ENCODE data around the gene LCE2B. TPM values are rescaled to one million over a fixed set of nuclear protein-coding genes. Genes with fewer than 3 reads are reported as not detected.

LCE2B gene
- total RNA-seq, 3 donors from 2014 or later (not counting 1 experiment from before 2014, with no cell fraction given) = not detected

GRCh38 chr1:152646656-152647055 lies 39.3 kb upstream of the LCE2B start:
- Mint-ChIP-seq H3K4me1 (no peaks in the 10 kb centered on the region), H3K27ac (no peak overlapping the region), H3K36me3 (no peaks in the 10 kb centered on the region), H3K4me3 (no peak overlapping the region), H3K9me3 (no peaks in the 10 kb centered on the region), H3K27me3 (ENCODE audit: low read depth in 2 of 2) (peaks cover 5 to 64% of the 10 kb centered on the region in 2 donors)
- intact Hi-C loops (cut with micrococcal nuclease) = no loop called here
- no peak for TF ChIP-seq CTCF (IDR thresholded peaks at IDR 0.05)
- H3K36me3 ChIP-seq (ENCODE audit: control insufficient read depth, insufficient read depth, low read length) = no peaks in the 10 kb centered on the region
- DNase-seq = no peak
- H3K27me3 ChIP-seq (ENCODE audit: control insufficient read depth, insufficient read depth, low read length) = no peaks in the 10 kb centered on the region
- no peak overlapping the region for H3K4me3 ChIP-seq (ENCODE audit: low read length)
- no peaks in the 10 kb centered on the region for H3K4me1 ChIP-seq (ENCODE audit: control insufficient read depth, insufficient read depth, low read length)
- no peak overlapping the region for H3K27ac ChIP-seq (ENCODE audit: low read length)
- H3K9me3 ChIP-seq (ENCODE audit: control insufficient read depth, insufficient read depth, low read length) = no peaks in the 10 kb centered on the region
- no peak for ATAC-seq

GRCh38 chr1:152654110-152654509 lies 31.8 kb upstream of the LCE2B start:
- WGBS (ENCODE audit: insufficient coverage) = 36% methylated on average over 9 of the region's 10 CpGs
- Histone ChIP-seq H3K27ac (ENCODE audit: low read length) (no peak overlapping the region), H3K27me3 (ENCODE audit: control insufficient read depth, insufficient read depth, low read length) (no peaks in the 10 kb centered on the region), H3K36me3 (ENCODE audit: control insufficient read depth, insufficient read depth, low read length) (no peaks in the 10 kb centered on the region), H3K4me1 (ENCODE audit: control insufficient read depth, insufficient read depth, low read length) (no peaks in the 10 kb centered on the region), H3K4me3 (ENCODE audit: low read length) (no peak overlapping the region), H3K9me3 (ENCODE audit: control insufficient read depth, insufficient read depth, low read length) (no peaks in the 10 kb centered on the region)
- Mint-ChIP-seq H3K27me3 (ENCODE audit: low read depth in 2 of 2) (peaks cover 5 to 43% of the 10 kb centered on the region in 2 donors), H3K9me3 (no peaks in the 10 kb centered on the region), H3K4me3 (no peak overlapping the region), H3K4me1 (peaks cover 4 to 5% of the 10 kb centered on the region in 2 donors), H3K36me3 (no peaks in the 10 kb centered on the region), H3K27ac (no peak overlapping the region)
- DNase-seq (peak in 1 of 2 donors; percentile 55), ATAC-seq (peak in 1 of 3 donors; percentile 55)
- TF ChIP-seq CTCF (IDR thresholded peaks at IDR 0.05) = peak; percentile 63
- intact Hi-C loops (cut with micrococcal nuclease) = no loop called here

- ATAC-seq (no peak), DNase-seq (no peak)
- intact Hi-C loops (cut with micrococcal nuclease) = no loop called here
- Histone ChIP-seq H3K4me1 (ENCODE audit: control insufficient read depth, insufficient read depth, low read length) (no peaks in the 10 kb centered on the region), H3K36me3 (ENCODE audit: control insufficient read depth, insufficient read depth, low read length) (no peaks in the 10 kb centered on the region), H3K27me3 (ENCODE audit: control insufficient read depth, insufficient read depth, low read length) (no peaks in the 10 kb centered on the region), H3K4me3 (ENCODE audit: low read length) (no peak overlapping the region), H3K9me3 (ENCODE audit: control insufficient read depth, insufficient read depth, low read length) (no peaks in the 10 kb centered on the region), H3K27ac (ENCODE audit: low read length) (no peak overlapping the region)
- TF ChIP-seq CTCF (IDR thresholded peaks at IDR 0.05) = no peak
- Mint-ChIP-seq H3K9me3 (no peaks in the 10 kb centered on the region), H3K4me3 (no peak overlapping the region), H3K27me3 (ENCODE audit: low read depth in 2 of 2) (peaks cover 5 to 27% of the 10 kb centered on the region in 2 donors), H3K27ac (no peak overlapping the region), H3K4me1 (peaks cover 4 to 5% of the 10 kb centered on the region in 2 donors), H3K36me3 (no peaks in the 10 kb centered on the region)
- 67% methylated on average over 2 of the region's 2 CpGs for WGBS (ENCODE audit: insufficient coverage)
These were observed 29.5 kb upstream of the LCE2B start for GRCh38 chr1:152656459-152656858.

GRCh38 chr1:152657677-152658076 lies 28.2 kb upstream of the LCE2B start:
- intact Hi-C loops (cut with micrococcal nuclease) = no loop called here
- H3K36me3 Mint-ChIP-seq = no peaks in the 10 kb centered on the region
- H3K9me3 Mint-ChIP-seq = no peaks in the 10 kb centered on the region
- no peak overlapping the region for H3K4me3 Mint-ChIP-seq
- 74% methylated on average over 2 of the region's 4 CpGs for whole genome bisulfite sequencing (ENCODE audit: insufficient coverage)
- H3K4me1 ChIP-seq (ENCODE audit: control insufficient read depth, insufficient read depth, low read length) = no peaks in the 10 kb centered on the region
- H3K9me3 ChIP-seq (ENCODE audit: control insufficient read depth, insufficient read depth, low read length) = no peaks in the 10 kb centered on the region
- H3K4me1 Mint-ChIP-seq = peaks cover 4 to 5% of the 10 kb centered on the region in 2 donors
- H3K36me3 ChIP-seq (ENCODE audit: control insufficient read depth, insufficient read depth, low read length) = no peaks in the 10 kb centered on the region
- ATAC-seq (no peak), DNase-seq (no peak)
- H3K27ac Mint-ChIP-seq = no peak overlapping the region
- no peaks in the 10 kb centered on the region for H3K27me3 ChIP-seq (ENCODE audit: control insufficient read depth, insufficient read depth, low read length)
- no peak for TF ChIP-seq CTCF (IDR thresholded peaks at IDR 0.05)
- H3K27me3 Mint-ChIP-seq (ENCODE audit: low read depth in 2 of 2) = peaks cover 8 to 37% of the 10 kb centered on the region in 2 donors
- H3K4me3 ChIP-seq (ENCODE audit: low read length) = no peak overlapping the region
- no peak overlapping the region for H3K27ac ChIP-seq (ENCODE audit: low read length)
